Measurements from ENCODE around the gene CDHR5. TPM values are rescaled to one million over a fixed set of nuclear protein-coding genes. Genes with fewer than 3 reads are reported as not detected.

CDHR5 gene
- total RNA-seq, 4 donors from 2014 or later: 256 to 1,063 (median 597) TPM

DNA sequence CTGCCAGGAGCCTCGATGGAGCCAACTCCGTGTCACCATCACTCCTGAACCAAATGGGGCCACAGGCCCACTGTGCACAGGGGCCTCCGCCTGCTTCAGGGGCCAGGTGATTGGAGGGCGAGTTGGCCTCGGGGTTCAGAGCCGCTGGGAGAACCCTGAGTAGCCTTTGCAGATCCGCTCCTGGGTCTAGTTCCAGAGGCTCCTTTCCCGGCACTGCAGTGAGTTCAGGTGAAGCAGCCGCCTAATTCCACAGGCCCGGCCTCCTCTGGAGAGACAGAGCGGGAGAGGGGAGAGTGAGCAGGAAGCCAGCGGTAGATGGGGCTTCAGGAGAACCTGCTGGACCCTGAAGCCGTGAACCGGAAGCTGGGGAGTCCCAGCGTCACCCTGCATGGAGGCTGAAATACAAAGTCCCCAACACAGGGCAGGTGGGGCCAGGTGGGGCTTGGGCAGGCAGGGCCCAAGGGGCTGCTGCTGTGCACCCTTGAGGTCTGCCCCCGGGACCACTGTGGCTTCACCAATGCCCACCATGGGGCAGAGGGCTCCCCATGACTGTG is 34.9 kb upstream of the CDHR5 start:
- intact Hi-C loops (cut with DNase I; ENCODE audit: low total_unique reads): no loop called here
- Histone ChIP-seq H3K27ac (no peak overlapping the region), H3K27me3 (no peaks in the 10 kb centered on the region), H3K4me1 (peaks cover 0 to 16% (median 8%) of the 10 kb centered on the region in 4 donors), H3K36me3 (no peaks in the 10 kb centered on the region), H3K9me3 (no peaks in the 10 kb centered on the region), H3K4me3 (no peak overlapping the region)
- TF ChIP-seq POLR2AphosphoS5 (IDR thresholded peaks at IDR 0.05) (no peak), EP300 (IDR thresholded peaks at IDR 0.05; ENCODE audit: low read depth) (no peak), POLR2A (IDR thresholded peaks at IDR 0.05) (no peak)
- TF ChIP-seq, protein P1, sequence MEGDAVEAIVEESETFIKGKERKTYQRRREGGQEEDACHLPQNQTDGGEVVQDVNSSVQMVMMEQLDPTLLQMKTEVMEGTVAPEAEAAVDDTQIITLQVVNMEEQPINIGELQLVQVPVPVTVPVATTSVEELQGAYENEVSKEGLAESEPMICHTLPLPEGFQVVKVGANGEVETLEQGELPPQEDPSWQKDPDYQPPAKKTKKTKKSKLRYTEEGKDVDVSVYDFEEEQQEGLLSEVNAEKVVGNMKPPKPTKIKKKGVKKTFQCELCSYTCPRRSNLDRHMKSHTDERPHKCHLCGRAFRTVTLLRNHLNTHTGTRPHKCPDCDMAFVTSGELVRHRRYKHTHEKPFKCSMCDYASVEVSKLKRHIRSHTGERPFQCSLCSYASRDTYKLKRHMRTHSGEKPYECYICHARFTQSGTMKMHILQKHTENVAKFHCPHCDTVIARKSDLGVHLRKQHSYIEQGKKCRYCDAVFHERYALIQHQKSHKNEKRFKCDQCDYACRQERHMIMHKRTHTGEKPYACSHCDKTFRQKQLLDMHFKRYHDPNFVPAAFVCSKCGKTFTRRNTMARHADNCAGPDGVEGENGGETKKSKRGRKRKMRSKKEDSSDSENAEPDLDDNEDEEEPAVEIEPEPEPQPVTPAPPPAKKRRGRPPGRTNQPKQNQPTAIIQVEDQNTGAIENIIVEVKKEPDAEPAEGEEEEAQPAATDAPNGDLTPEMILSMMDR (IDR thresholded peaks at IDR 0.05): no peak
- 90 to 93% methylated on average over 2 to 15 of the region's 16 CpGs for WGBS, 2 donors (ENCODE audit: low coverage in 1 of 2)
- no peak for DNase-seq
- in situ Hi-C loops (cut with MboI; ENCODE audit: low pct_ligation_motif_present in 1 of 4, low pct_unique_long_range_greater_than_20kb in 1 of 4, low sequenced_read_pairs in 3 of 4): loop anchor here in 1 of 4 donors (10.0 kb wide), 1 partner anchor 65 kb away; no protein-coding TSS in a partner anchor

DNA sequence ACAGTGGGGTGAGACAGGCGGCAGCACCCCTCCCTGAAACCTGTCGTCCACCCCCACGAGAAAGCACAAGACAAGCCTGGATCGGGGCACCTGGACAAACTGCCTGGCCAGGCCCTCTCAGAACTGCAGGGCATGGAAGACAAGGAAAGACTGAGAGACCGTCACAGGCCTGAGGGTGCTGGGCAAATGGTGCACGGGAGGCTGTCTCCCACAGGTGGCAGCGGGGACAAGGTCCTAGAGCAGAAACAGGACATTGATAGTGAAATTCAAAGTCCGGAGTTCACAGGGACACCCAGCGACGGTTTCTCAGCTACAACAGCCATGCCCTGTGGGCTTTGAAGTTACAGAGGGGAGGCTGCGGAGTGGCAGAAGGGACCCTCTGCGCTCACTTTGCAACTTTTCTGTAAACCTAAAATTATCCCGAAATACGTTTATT is 33.0 kb upstream of the CDHR5 start:
- Histone ChIP-seq H3K9me3 (no peaks in the 10 kb centered on the region), H3K27me3 (no peaks in the 10 kb centered on the region), H3K27ac (no peak overlapping the region), H3K4me3 (no peak overlapping the region), H3K36me3 (no peaks in the 10 kb centered on the region), H3K4me1 (peaks cover 0 to 17% (median 8%) of the 10 kb centered on the region in 4 donors)
- no peak for TF ChIP-seq POLR2AphosphoS5 (IDR thresholded peaks at IDR 0.05)
- TF ChIP-seq, protein P1 (IDR thresholded peaks at IDR 0.05): peak in 1 of 5 experiments; percentile 8
- no peak for TF ChIP-seq EP300 (IDR thresholded peaks at IDR 0.05; ENCODE audit: low read depth)
- no peak for TF ChIP-seq POLR2A (IDR thresholded peaks at IDR 0.05)
- whole genome bisulfite sequencing, 2 donors (ENCODE audit: low coverage in 1 of 2): 81 to 88% methylated on average over 8 to 14 of the region's 14 CpGs
- intact Hi-C loops (cut with DNase I; ENCODE audit: low total_unique reads): no loop called here
- no peak for DNase-seq
- in situ Hi-C loops (cut with MboI; ENCODE audit: low pct_ligation_motif_present in 1 of 4, low pct_unique_long_range_greater_than_20kb in 1 of 4, low sequenced_read_pairs in 3 of 4): no loop called here

DNA sequence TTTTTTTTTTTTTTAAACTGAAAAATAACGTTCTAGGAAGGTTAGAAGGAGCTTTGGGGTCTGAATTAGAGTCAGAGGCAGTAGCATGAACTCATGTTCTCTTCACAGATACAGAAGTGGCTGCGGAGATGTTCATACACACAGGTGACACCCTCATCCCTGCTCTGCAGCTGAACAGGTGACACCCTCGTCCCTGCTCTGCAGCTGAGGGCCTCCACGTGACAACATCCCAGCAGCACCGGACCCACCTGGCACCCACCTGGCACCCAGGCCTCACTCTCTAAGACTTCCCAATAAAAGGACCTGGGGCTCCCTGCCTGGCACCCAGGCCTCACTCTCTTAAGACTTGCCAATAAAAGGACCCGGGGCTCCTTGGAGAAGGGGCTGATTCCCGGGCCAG is 32.1 kb upstream of the CDHR5 start:
- Histone ChIP-seq H3K4me3 (no peak overlapping the region), H3K36me3 (no peaks in the 10 kb centered on the region), H3K27ac (no peak overlapping the region), H3K9me3 (no peaks in the 10 kb centered on the region), H3K4me1 (peaks cover 0 to 17% (median 7%) of the 10 kb centered on the region in 4 donors), H3K27me3 (no peaks in the 10 kb centered on the region)
- 86 to 88% methylated on average over 2 to 7 of the region's 7 CpGs for WGBS, 2 donors (ENCODE audit: low coverage in 1 of 2)
- in situ Hi-C loops (cut with MboI; ENCODE audit: low pct_ligation_motif_present in 1 of 4, low pct_unique_long_range_greater_than_20kb in 1 of 4, low sequenced_read_pairs in 3 of 4): no loop called here
- intact Hi-C loops (cut with DNase I; ENCODE audit: low total_unique reads): no loop called here
- DNase-seq: no peak
- no peak for TF ChIP-seq POLR2A (IDR thresholded peaks at IDR 0.05)
- no peak for TF ChIP-seq POLR2AphosphoS5 (IDR thresholded peaks at IDR 0.05)
- TF ChIP-seq, protein P1 (IDR thresholded peaks at IDR 0.05): no peak
- TF ChIP-seq EP300 (IDR thresholded peaks at IDR 0.05; ENCODE audit: low read depth): no peak

DNA sequence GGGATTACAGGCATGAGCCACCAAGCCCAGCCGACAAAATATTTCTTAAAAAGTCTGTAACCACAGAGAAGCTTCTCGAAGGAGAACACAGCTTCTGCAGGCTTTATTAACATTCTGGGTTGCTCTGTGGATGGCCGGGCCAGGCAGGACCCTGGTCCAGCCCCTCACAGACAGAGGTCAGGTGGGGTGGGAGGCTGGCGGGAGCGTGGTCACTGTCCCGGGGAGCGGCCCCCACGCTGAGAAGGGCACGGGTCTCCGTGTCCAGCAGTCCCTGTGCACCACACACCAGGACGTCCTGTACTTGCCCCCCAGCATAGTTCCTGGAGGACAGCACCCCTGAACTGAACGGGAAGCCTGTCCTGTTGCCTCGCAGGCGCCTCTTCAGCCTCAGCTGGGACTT is 31.7 kb upstream of the CDHR5 start:
- TF ChIP-seq POLR2A (IDR thresholded peaks at IDR 0.05) (no peak), EP300 (IDR thresholded peaks at IDR 0.05; ENCODE audit: low read depth) (no peak), POLR2AphosphoS5 (IDR thresholded peaks at IDR 0.05) (no peak)
- TF ChIP-seq, protein P1 (IDR thresholded peaks at IDR 0.05): no peak
- Histone ChIP-seq H3K36me3 (no peaks in the 10 kb centered on the region), H3K9me3 (no peaks in the 10 kb centered on the region), H3K27me3 (no peaks in the 10 kb centered on the region), H3K4me1 (peaks cover 0 to 17% (median 7%) of the 10 kb centered on the region in 4 donors), H3K4me3 (no peak overlapping the region), H3K27ac (no peak overlapping the region)
- no peak for DNase-seq
- 93 to 95% methylated on average over 4 to 11 of the region's 14 CpGs for WGBS, 2 donors (ENCODE audit: low coverage in 1 of 2)
- in situ Hi-C loops (cut with MboI; ENCODE audit: low pct_ligation_motif_present in 1 of 4, low pct_unique_long_range_greater_than_20kb in 1 of 4, low sequenced_read_pairs in 3 of 4) (no loop called here), intact Hi-C loops (cut with DNase I; ENCODE audit: low total_unique reads) (no loop called here)
